Mucosa of descending colon (tissue), 3 donors: ENCODE measurements around the gene ITGB3BP. TPM values are rescaled to one million over a fixed set of nuclear protein-coding genes. Genes with fewer than 3 reads are reported as not detected.

Experiments used
- ATAC-seq: fragments of 200-7000 bp; cut with Tn5 transposase; one replicate; pipeline ENCODE4 v1.9.1; 2020; ENCODE audit warnings: mild to moderate bottlenecking, moderate library complexity
- DNase-seq, 3 donors: peaks; one replicate each; pipeline ENCODE4 v3.0.0-alpha.2; 2020
- H3K36me3 ChIP-seq: fragments of 200-600 bp; one replicate; pipeline ENCODE4 v1.8.0; 2021; ENCODE audit warnings: low read depth, mild to moderate bottlenecking
- H3K4me1 ChIP-seq: fragments of 200-600 bp; one replicate; pipeline ENCODE4 v1.8.0; 2021; ENCODE audit warnings: low read depth, mild to moderate bottlenecking
- H3K4me3 ChIP-seq: fragments of 200-600 bp; one replicate; pipeline ENCODE4 v1.8.0; 2021; ENCODE audit warnings: mild to moderate bottlenecking
- H3K9me3 ChIP-seq: fragments of 200-600 bp; one replicate; pipeline ENCODE4 v1.8.0; 2021; ENCODE audit warnings: mild to moderate bottlenecking
- intact Hi-C, 2 donors: fragments of 100-400 bp; cut with DNase I in 1 of 2; cut with micrococcal nuclease in 1 of 2; formaldehyde crosslinking; loops; one replicate each; pipeline versions ENCODE4 v1.11.0 to v1.11.1; 2022; cut with DNase I, micrococcal nuclease
- total RNA-seq, 3 donors: library from RNA; stranded (reverse); fragmentation: NEBNext Ultra II Directional in 2 of 3; extraction: Animal tissue kit (Norgen Biotek cat#: 25700) in 2 of 3; gene quantifications; one replicate each; pipeline versions ENCODE4 v1.2.1 to v1.2.4, GENCODE V29; 2021 to 2023
- TF ChIP-seq, protein P1 (sequence below): fragments of 200-600 bp; IDR thresholded peaks from one replicate; pipeline ENCODE4 v1.8.0; 2022; ENCODE audit warnings: antibody characterized with exemption, mild to moderate bottlenecking
- donor health status: DM: no; HTN: no; CAD: no; lungs with moderate emphysema.
- donor health status: DM: no; HTN: no; CAD: no.
- donor health status: DM: no; HTN: yes; CAD: no.

Gene ITGB3BP
- total RNA-seq, 3 donors from 2014 or later = 11.8 to 16.8 (median 12.9) TPM

DNA sequence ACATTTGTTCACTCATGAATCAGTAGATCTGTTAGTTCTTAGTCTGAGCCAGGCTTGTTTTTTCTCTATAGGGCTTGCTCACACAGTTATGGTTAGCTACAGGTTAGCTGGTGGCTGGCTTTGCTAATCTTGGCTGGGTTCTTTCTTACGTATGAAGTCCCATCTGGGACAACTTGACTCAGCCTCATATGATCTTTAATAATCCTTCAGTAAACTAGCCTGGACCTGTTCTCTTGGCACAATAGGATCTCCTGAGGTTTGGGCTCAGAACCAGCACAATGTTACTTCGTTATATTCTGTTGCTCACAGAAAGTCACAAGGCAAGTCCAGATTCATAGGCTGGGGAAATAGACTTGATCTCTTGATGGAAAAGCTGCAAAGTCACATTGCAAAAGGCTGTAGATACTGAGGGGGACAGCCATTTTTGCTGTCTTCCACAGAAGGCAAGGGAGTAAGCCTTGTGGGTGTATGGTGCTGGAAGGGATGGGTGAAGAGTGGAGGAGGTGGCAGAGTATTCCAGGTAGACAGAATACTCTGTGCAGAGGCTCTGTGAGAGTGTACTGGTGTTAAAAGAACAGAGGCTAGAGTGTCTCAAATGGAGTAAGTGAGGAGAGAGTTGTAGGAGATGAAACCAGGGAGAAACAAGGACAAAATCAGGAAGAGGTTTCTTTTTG is 24.7 kb upstream of the ITGB3BP start:
- Histone ChIP-seq H3K4me3 (no peak overlapping the region), H3K4me1 (no peaks in the 10 kb centered on the region), H3K9me3 (no peaks in the 10 kb centered on the region), H3K36me3 (no peaks in the 10 kb centered on the region)
- TF ChIP-seq, protein P1, sequence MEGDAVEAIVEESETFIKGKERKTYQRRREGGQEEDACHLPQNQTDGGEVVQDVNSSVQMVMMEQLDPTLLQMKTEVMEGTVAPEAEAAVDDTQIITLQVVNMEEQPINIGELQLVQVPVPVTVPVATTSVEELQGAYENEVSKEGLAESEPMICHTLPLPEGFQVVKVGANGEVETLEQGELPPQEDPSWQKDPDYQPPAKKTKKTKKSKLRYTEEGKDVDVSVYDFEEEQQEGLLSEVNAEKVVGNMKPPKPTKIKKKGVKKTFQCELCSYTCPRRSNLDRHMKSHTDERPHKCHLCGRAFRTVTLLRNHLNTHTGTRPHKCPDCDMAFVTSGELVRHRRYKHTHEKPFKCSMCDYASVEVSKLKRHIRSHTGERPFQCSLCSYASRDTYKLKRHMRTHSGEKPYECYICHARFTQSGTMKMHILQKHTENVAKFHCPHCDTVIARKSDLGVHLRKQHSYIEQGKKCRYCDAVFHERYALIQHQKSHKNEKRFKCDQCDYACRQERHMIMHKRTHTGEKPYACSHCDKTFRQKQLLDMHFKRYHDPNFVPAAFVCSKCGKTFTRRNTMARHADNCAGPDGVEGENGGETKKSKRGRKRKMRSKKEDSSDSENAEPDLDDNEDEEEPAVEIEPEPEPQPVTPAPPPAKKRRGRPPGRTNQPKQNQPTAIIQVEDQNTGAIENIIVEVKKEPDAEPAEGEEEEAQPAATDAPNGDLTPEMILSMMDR = no peak
- intact Hi-C loops = no loop called here
- DNase-seq = no peak
- ATAC-seq = no peak

DNA sequence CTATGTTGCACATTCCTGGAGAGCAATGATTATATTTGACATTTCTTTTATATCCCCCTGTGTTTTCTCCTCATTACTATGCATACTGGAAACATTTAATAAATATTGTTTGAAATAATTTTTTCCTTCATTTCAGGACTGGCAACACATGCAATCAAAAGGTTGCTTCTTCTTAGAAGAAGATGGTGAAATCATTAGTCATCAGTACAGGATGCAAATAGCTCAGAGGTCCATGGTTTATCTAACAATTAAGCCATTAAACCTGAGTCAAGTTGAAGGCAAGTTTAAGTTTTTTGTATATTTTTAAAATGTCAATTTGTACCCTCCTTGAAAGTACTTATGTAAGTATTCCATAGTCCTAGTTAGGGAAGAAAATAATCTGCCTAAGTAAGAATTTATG is 22.8 kb upstream of the ITGB3BP start:
- ATAC-seq = no peak

DNA sequence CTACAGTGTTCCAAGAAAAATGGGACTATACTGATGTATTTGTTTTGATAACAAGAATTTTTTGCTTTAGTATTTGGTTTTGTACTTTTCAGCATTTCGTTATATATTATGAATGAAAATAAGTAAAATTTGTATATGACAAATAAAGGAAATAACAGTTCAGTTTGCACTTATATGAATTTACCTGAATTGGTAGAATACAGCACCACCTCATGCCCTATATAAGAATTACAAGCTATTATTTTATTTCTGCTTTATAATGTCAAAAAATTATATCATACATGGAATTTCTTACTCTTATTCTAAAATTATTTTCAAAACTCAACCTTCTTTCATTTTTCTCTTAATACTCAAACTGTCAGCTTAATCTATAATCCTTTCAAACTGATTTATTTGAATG is 14.9 kb upstream of the ITGB3BP start:
- H3K9me3 ChIP-seq = no peaks in the 10 kb centered on the region
- TF ChIP-seq, protein P1 = no peak
- no peaks in the 10 kb centered on the region for H3K36me3 ChIP-seq
- no peak for ATAC-seq
- intact Hi-C loops = no loop called here
- no peak overlapping the region for H3K4me3 ChIP-seq
- no peak for DNase-seq
- H3K4me1 ChIP-seq = no peaks in the 10 kb centered on the region

More for the DNA sequence above, 22.8 kb upstream of the ITGB3BP start:
- TF ChIP-seq, protein P1 = no peak
- DNase-seq = no peak
- H3K9me3 ChIP-seq = no peaks in the 10 kb centered on the region
- H3K4me3 ChIP-seq = no peak overlapping the region
- no peaks in the 10 kb centered on the region for H3K36me3 ChIP-seq
- intact Hi-C loops = no loop called here
- H3K4me1 ChIP-seq = no peaks in the 10 kb centered on the region

DNA sequence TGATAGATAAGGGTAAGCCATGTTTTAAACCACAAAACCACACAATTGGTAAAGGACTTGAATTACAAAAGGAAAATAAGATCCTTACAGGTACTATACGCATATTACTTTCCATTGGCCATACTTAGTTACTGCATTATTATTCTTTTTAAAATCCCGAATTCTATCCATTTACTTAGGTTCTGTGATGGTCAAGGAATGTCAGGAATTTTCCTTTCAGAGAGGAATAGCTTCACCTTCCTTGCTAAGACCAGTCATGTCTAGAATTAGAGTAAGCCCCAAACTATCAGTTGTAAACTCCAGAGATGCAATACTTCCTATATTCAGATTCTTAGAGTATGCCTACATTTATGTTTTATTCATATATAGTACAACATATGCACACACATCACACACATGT is 14.0 kb upstream of the ITGB3BP start:
- DNase-seq (no peak), ATAC-seq (no peak)
- Histone ChIP-seq H3K4me1 (no peaks in the 10 kb centered on the region), H3K4me3 (no peak overlapping the region), H3K9me3 (no peaks in the 10 kb centered on the region), H3K36me3 (no peaks in the 10 kb centered on the region)
- intact Hi-C loops = no loop called here
- TF ChIP-seq, protein P1 = no peak

DNA sequence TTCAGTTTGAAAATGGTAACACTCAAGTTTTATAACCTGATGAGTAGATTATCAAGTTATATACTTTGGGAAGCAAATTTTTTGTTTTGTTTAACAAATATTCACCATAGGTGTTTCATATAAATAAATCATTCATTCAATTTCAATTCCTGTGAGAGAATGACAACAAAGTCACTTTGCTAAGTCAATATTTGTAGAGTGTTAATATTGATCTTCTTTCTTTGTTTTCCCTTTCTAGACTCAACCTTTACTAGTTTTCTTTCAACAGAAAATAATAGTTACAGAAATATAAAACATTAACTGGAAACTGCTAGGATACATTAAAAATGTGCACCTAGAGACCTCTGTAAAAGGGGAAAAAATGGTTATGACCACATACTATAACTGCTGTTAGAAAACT is 11.4 kb upstream of the ITGB3BP start:
- Histone ChIP-seq H3K4me1 (no peaks in the 10 kb centered on the region), H3K36me3 (no peaks in the 10 kb centered on the region), H3K4me3 (no peak overlapping the region), H3K9me3 (no peaks in the 10 kb centered on the region)
- TF ChIP-seq, protein P1 = no peak
- DNase-seq = no peak
- ATAC-seq = no peak
- intact Hi-C loops = no loop called here

DNA sequence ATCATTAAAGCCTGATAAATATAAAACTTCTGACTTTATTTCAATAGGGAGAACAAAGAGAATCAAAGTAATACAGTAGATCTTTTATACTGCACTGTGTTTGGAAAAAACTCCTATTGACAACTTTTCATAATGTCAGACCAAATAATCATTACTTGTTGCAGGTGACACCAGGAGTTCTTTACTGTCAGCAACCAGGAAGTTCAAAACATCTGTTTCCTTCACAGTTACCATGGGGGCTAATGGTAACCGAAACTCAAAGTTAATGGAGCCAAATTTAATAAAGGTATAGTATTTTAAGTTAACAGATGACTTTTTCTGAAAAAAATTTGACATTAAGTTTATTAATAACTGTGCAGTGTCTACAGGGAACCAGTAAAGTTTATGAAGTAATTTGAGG is 10.9 kb upstream of the ITGB3BP start:
- DNase-seq (no peak), ATAC-seq (no peak)
- TF ChIP-seq, protein P1 = no peak
- H3K4me1 ChIP-seq = no peaks in the 10 kb centered on the region
- H3K4me3 ChIP-seq = no peak overlapping the region
- H3K36me3 ChIP-seq = no peaks in the 10 kb centered on the region
- intact Hi-C loops = no loop called here
- H3K9me3 ChIP-seq = no peaks in the 10 kb centered on the region
